K562 (cell line): ENCODE measurements around the gene C19orf67. TPM values are rescaled to one million over a fixed set of nuclear protein-coding genes. Genes with fewer than 3 reads are reported as not detected.

Experiments
- ARID1B ChIP-seq: fragments of 450-650 bp; IDR thresholded peaks from 2 replicates; pipeline ENCODE4 v1.6.1; 2016; ENCODE audit warnings: antibody characterized with exemption, mild to moderate bottlenecking, inconsistent platforms
- ATF7 ChIP-seq: fragments of 450-650 bp; IDR thresholded peaks from 2 replicates; pipeline ENCODE4 v1.7.1; 2014; ENCODE audit warnings: mild to moderate bottlenecking, moderate library complexity
- DPF2 ChIP-seq: fragments of 450-650 bp; IDR thresholded peaks from 2 replicates; pipeline ENCODE4 v1.6.1; 2016
- EHMT2 ChIP-seq: fragments of 450-650 bp; IDR thresholded peaks from 2 replicates; pipeline ENCODE4 v1.6.1; 2018; ENCODE audit warnings: antibody characterized with exemption
- HNRNPH1 ChIP-seq: fragments of 200-400 bp; formaldehyde crosslinking; optimal IDR thresholded peaks from 2 replicates; pipeline ENCODE3; 2017; ENCODE audit warnings: low read depth, mild to moderate bottlenecking, low read length, moderate library complexity
- KLF1 ChIP-seq: fragments of 450-650 bp; IDR thresholded peaks from 2 replicates; pipeline ENCODE4 v1.6.1; 2016; ENCODE audit warnings: missing genetic modification characterization, missing compliant biosample characterization
- L3MBTL2 ChIP-seq: fragments of 450-650 bp; IDR thresholded peaks from 2 replicates; pipeline ENCODE4 v1.6.1; 2016; ENCODE audit warnings: mild to moderate bottlenecking, moderate library complexity
- NR2C2 ChIP-seq, 2 experiments: fragments of 200-800 bp in 1 of 2; sonication (Bioruptor generic) in 1 of 2; sonication (generic) in 1 of 2; formaldehyde crosslinking in 1 of 2; IDR thresholded peaks; 2 replicates each; pipeline versions ENCODE4 v1.6.1 to v1.8.0; 2016 to 2022; ENCODE audit warnings: mild to moderate bottlenecking in 1 of 2, missing compliant biosample characterization in 1 of 2, missing genetic modification characterization in 1 of 2, missing genetic modification reagents in 1 of 2
- PTBP1 ChIP-seq: fragments of 200-400 bp; formaldehyde crosslinking; IDR thresholded peaks from 2 replicates; pipeline ENCODE4 v1.6.1; 2017; ENCODE audit warnings: low read depth, low read length
- RFX1 ChIP-seq: fragments of 450-650 bp; IDR thresholded peaks from 2 replicates; pipeline ENCODE4 v1.6.1; 2016; ENCODE audit warnings: mild to moderate bottlenecking, moderate library complexity
- TEAD4 ChIP-seq, 2 experiments: sonication (generic) in 1 of 2; formaldehyde crosslinking in 1 of 2; IDR thresholded peaks; 2 replicates each; pipeline versions ENCODE4 v1.6.1 to v1.8.0; 2012 to 2022; ENCODE audit warnings: borderline replicate concordance in 1 of 2, inconsistent platforms in 1 of 2, low read length in 1 of 2, mild to moderate bottlenecking in 1 of 2, missing genetic modification reagents in 1 of 2
- ZBTB7A ChIP-seq: IDR thresholded peaks from 2 replicates; pipeline ENCODE4 v1.6.1; 2011; ENCODE audit warnings: low read depth, mild to moderate bottlenecking, low read length, moderate library complexity, borderline replicate concordance; ENCODE audit not compliant: control insufficient read depth
- ZFP1 ChIP-seq: fragments of 450-650 bp; formaldehyde crosslinking; IDR thresholded peaks from 2 replicates; pipeline ENCODE4 v1.4.0; 2020; ENCODE audit warnings: mild to moderate bottlenecking, mixed read lengths
- ZFP30 ChIP-seq: fragments of 250-450 bp; sonication (Bioruptor Pico); IDR thresholded peaks from 2 replicates; pipeline ENCODE4 v1.8.0; 2022; ENCODE audit warnings: moderate library complexity, mild to moderate bottlenecking, inconsistent platforms, borderline replicate concordance
- ZFX ChIP-seq: sonication (generic); formaldehyde crosslinking; IDR thresholded peaks from 2 replicates; pipeline ENCODE4 v1.8.0; 2022; ENCODE audit warnings: mild to moderate bottlenecking, missing genetic modification reagents, moderate library complexity
- polyA plus RNA-seq, 8 experiments: library from polyadenylated mRNA; depleted of rRNA in 4 of 8; stranded (reverse) in 5 of 8; unstranded in 3 of 8; fragments of >200 nt; fragmentation: Nextera tagmentation in 2 of 8; fragmentation: Illumina TruSeq in 1 of 8; extraction: Ambion mirVana in 2 of 8; extraction: Trizol in 1 of 8; gene quantifications; 2 replicates each; pipeline versions ENCODE4 v1.2.1 to v1.2.3, GENCODE V29; 2011 to 2014; ENCODE audit warnings: inconsistent platforms in 1 of 8, missing spikeins in 1 of 8
- total RNA-seq, 7 experiments: library from RNA; depleted of rRNA in 6 of 7; stranded (reverse); fragments of >200 nt in 6 of 7; fragmentation: Illumina TruSeq in 2 of 7; extraction: Trizol in 2 of 7; gene quantifications; 2 replicates each; pipeline versions ENCODE4 v1.2.1 to v1.2.3, GENCODE V29; 2011 to 2021; ENCODE audit warnings: low replicate concordance in 1 of 7
- TF ChIP-seq, protein P1 (sequence below): conservative IDR thresholded peaks from 2 replicates; pipeline ENCODE4 v1.6.1; 2011; ENCODE audit warnings: low read depth, mild to moderate bottlenecking, low read length; ENCODE audit not compliant: control insufficient read depth
- TF ChIP-seq, protein P2 (sequence below): fragments of 200-800 bp; sonication (Bioruptor generic); IDR thresholded peaks from 2 replicates; pipeline ENCODE4 v1.6.1; 2017; ENCODE audit warnings: missing genetic modification characterization, missing compliant biosample characterization
- TF ChIP-seq, protein P3 (sequence below), 3 experiments: fragments of 200-800 bp in 1 of 3; sonication (Bioruptor generic) in 1 of 3; sonication (generic) in 1 of 3; formaldehyde crosslinking in 1 of 3; IDR thresholded peaks; 2 replicates each; pipeline versions ENCODE4 v1.6.1 to v1.8.0; 2016 to 2022; ENCODE audit warnings: mild to moderate bottlenecking in 2 of 3, missing compliant biosample characterization in 2 of 3, missing genetic modification characterization in 2 of 3, missing genetic modification reagents in 1 of 3

Gene C19orf67
- total and polyA plus RNA-seq, 9 of the 15 experiments (the other 6 are each of a cell fraction or from before 2014, with no cell fraction given): 0.29 to 1.8 (median 0.51) TPM; not detected in 3

DNA sequence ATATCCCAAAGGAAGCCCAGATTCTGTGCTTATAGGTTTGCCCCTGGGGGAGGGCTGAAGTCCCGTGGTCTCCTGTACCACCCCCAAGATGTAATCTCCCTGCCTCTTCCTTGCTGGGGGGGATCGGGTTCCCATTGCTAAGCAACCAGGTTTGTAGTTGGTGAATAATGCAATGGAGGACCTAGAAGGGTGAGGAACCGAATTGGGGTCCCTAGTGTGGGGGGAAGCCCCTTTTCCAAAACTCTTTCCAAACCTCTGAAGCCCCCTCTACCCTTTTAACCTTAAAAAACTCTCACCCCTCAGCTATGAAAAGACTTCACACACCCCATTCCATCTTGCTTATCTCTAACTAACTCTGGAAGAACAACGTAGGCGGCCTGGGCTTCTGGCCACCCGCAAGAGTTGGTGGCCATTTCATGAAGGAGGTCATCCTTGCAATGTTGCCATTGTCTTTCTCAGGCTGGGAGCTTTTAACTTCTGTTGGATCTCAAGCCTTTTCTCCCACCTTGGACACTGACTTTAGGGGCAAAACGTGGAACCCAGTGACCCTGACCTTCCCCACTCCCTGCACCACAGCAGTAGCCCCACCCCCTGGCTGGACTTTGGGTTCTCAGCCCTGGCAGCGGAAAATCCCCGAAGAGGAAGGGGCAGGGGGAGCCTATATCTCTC lies 24.4 kb downstream of the C19orf67 start (continued):
- TF ChIP-seq, protein P1, sequence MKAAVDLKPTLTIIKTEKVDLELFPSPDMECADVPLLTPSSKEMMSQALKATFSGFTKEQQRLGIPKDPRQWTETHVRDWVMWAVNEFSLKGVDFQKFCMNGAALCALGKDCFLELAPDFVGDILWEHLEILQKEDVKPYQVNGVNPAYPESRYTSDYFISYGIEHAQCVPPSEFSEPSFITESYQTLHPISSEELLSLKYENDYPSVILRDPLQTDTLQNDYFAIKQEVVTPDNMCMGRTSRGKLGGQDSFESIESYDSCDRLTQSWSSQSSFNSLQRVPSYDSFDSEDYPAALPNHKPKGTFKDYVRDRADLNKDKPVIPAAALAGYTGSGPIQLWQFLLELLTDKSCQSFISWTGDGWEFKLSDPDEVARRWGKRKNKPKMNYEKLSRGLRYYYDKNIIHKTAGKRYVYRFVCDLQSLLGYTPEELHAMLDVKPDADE: no peak
- no peak for TF ChIP-seq ZFP30 (CRISPR knock-in tag)
- TF ChIP-seq HNRNPH1: no peak
- TF ChIP-seq L3MBTL2: 0 out of 2 replicates have a peak, but pooled peaks have one; percentile 16
- TF ChIP-seq DPF2: peak; percentile 47; the same call in 1 of the 2 replicates
- peak; percentile 62; the same call in 1 of the 2 replicates for TF ChIP-seq EHMT2
- 0 out of 2 replicates have a peak, but pooled peaks have one; percentile 2 for TF ChIP-seq ZFX (CRISPR knock-in tag)
- no peak for TF ChIP-seq NR2C2 (CRISPR knock-in tag; IDR thresholded peaks at IDR 0.05)
- TF ChIP-seq NR2C2 (tag; IDR thresholded peaks at IDR 0.05): peak; percentile 39; the same call in 1 of the 2 replicates
- TF ChIP-seq ZFP1 (CRISPR knock-in tag): no peak
- peak; percentile 19; the same call in 1 of the 2 replicates for TF ChIP-seq ARID1B
- TF ChIP-seq, protein P2, sequence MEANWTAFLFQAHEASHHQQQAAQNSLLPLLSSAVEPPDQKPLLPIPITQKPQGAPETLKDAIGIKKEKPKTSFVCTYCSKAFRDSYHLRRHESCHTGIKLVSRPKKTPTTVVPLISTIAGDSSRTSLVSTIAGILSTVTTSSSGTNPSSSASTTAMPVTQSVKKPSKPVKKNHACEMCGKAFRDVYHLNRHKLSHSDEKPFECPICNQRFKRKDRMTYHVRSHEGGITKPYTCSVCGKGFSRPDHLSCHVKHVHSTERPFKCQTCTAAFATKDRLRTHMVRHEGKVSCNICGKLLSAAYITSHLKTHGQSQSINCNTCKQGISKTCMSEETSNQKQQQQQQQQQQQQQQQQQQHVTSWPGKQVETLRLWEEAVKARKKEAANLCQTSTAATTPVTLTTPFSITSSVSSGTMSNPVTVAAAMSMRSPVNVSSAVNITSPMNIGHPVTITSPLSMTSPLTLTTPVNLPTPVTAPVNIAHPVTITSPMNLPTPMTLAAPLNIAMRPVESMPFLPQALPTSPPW: peak; percentile 41
- peak; percentile 74 for TF ChIP-seq RFX1
- TF ChIP-seq ZBTB7A: peak; percentile 26; the same call in 1 of the 2 replicates
- TF ChIP-seq ATF7: peak; percentile 67; the same call in 1 of the 2 replicates
- peak; percentile 54; the same call in 1 of the 2 replicates for TF ChIP-seq TEAD4 (IDR thresholded peaks at IDR 0.05; ENCODE audit: low read length)
- no peak for TF ChIP-seq TEAD4 (CRISPR knock-in tag; IDR thresholded peaks at IDR 0.05; ENCODE audit: borderline replicate concordance)
- TF ChIP-seq, protein P3, sequence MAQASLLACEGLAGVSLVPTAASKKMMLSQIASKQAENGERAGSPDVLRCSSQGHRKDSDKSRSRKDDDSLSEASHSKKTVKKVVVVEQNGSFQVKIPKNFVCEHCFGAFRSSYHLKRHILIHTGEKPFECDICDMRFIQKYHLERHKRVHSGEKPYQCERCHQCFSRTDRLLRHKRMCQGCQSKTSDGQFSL (CRISPR knock-in tag; IDR thresholded peaks at IDR 0.05): no peak
- TF ChIP-seq, protein P3 (tag; IDR thresholded peaks at IDR 0.05): peak in 1 of 2 experiments; percentile 21; a peak in 1 of 4 replicates
- 0 out of 2 replicates have a peak, but pooled peaks have one; percentile 13 for TF ChIP-seq PTBP1
- TF ChIP-seq KLF1: 0 out of 2 replicates have a peak, but pooled peaks have one; percentile 41
